Left colon (tissue), 2 donors: ENCODE data around the gene PLD5. TPM values are rescaled to one million over a fixed set of nuclear protein-coding genes. Genes with fewer than 3 reads are reported as not detected.

ENCODE experiments used
- ATAC-seq: fragments of 200-7000 bp; cut with Tn5 transposase; one replicate; pipeline ENCODE4 v1.9.1; 2020; ENCODE audit warnings: mild to moderate bottlenecking, moderate library complexity
- DNase-seq, 2 donors: peaks; one replicate each; pipeline ENCODE4 v3.0.0-alpha.2; 2020
- intact Hi-C, 2 donors: fragments of 100-400 bp; cut with DNase I in 1 of 2; cut with micrococcal nuclease in 1 of 2; formaldehyde crosslinking; loops; one replicate each; pipeline versions ENCODE4 v1.11.2 to v1.14.0; 2022; cut with DNase I, micrococcal nuclease
- total RNA-seq, 2 donors: library from RNA; stranded (reverse); fragmentation: NEBNext Ultra II Directional; extraction: Animal tissue kit (Norgen Biotek cat#: 25700); gene quantifications; one replicate each; pipeline ENCODE4 v1.2.1, GENCODE V29; 2021
- donor health status: DM: no; HTN: no; CAD: no.
- donor health status: DM: yes; HTN: yes; CAD: no.

The PLD5 gene
- total RNA-seq, 2 donors from 2014 or later, result 0.47 TPM; not detected in 1

DNA sequence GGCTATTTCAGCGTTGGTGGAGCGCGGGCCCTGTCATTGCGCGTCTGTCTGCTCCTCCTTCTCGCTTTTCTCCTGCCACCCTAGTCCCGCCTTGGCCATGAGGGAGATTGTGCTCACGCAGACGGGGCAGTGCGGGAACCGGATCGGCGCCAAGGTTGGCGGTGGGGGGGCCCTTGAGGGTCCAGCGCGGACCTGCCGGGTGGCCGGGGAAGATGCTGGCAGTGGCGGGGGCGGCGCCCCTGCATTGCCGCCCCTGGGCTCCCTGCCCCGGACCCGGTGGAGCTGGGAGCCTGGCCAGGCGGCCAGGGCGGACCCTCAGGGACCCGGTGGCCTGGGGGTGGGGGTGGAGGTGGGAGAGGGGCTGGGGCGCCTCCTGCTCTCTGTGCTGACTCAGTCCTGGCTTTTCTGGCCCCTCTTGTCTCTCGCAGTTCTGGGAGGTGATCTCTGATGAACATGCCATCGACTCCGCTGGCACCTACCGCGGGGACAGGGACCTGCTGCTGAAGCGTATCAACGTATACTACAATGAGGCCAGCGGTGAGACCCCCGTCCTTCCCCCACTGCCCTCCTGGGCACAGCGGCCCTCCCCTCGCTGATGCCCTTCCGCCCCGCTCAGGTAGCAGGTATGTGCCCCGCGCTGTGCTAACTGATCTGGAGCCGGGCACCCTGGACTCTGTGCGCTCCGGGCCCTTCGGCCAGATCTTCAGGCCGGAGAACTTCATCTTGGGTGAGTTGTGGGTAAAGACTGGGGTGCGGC, 467.3 kb downstream of the PLD5 start:
- intact Hi-C loops, result no loop called here
- DNase-seq (no peak), ATAC-seq (no peak)

DNA sequence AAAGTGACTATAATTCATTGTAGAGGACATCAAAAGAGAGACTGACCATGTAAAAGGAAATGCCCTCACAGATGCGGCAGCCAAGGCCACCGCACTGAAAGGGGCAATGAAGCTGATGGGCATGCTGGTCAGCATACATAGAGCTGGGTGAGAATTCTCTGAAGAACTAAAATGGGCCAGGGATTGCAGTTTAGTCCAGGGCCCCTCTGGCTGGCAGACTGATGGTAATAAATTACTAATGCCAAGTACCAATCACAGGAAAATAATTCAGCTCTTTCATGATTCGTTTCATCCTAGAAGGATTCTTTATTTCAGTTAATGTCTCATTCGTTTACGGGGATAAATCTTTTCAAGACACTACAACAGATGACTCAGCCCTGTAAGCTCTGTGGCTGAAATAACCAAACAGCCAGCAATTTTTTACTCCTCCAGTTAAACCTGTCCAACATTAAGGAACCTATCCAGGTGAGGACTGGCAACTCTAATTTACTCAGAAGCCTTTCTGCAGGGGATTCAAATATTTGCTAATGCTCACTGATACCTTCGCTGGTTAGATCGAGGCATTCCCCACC, 468.7 kb downstream of the PLD5 start:
- DNase-seq (no peak), ATAC-seq (no peak)
- intact Hi-C loops, result no loop called here

DNA sequence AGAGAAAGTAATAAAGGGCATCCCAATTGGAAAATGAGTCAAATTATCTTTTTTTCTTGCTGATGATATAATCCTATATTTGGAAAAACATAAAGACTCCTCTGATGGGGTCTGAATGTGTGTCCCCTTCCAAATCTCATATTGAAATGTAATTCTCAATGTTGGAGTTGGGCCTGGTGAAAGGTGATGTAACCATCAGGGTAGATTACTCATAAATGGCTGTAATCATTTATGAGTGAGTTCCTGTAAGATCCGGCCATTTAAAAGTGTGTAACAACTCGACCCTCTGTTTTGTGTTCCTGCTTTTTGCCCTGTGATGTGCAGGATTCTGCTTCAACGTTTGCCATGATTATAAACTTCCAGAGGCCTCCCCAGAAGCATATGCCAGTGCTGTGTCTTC, 481.3 kb downstream of the PLD5 start:
- no peak for ATAC-seq
- intact Hi-C loops, result no loop called here

DNA sequence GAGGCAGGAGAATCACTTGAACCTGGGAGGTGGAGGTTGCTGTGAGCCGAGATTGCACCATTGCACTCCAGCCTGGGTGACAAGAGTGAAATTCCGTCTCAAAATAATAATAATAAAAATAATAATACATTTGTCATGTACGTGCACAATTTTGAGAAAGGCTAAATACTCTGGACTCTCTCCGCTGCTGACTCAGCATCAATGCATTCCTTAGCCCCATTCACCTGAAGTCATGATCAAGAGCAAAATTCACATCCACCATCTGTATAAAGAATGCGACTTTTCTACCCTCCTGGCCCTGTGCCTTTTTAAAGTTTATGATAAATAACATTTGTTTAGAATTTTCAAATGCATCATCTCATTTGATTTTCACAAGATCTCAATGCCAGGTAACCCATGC, 490.1 kb downstream of the PLD5 start:
- ATAC-seq, result no peak
- DNase-seq, result no peak
- intact Hi-C loops, result no loop called here

More for the DNA sequence above, 481.3 kb downstream of the PLD5 start:
- no peak for DNase-seq

DNA sequence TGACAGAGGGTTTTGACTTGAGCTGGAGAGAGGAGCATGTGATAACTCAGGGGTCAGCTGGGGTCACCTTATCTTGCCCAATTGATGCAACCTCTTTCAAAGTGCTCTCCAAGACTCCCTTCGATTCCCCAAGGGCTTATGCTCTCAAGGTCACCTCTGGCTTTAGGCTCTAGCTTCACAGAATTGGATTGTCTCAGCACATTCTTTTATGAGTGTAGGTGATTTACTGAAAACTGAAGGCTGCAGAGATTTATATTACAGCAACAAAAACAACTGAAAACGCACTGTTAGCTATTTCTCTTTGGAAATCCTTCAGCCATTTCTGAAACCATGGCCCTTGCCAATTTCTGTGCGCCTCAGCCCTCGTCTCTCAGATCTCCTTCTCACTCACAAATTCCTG, 491.1 kb downstream of the PLD5 start:
- DNase-seq (no peak), ATAC-seq (no peak)
- intact Hi-C loops, result no loop called here
